HG03139 (cell line): ENCODE measurements around the gene SH3GL2.

ENCODE experiments used
- ATAC-seq: cut with Tn5 transposase; IDR thresholded peaks from one replicate; pipeline ENCODE4 v1.9.1; 2021; ENCODE audit not compliant: unreplicated experiment

Gene SH3GL2

GRCh38 chr9:17609312-17610005, 30.6 kb downstream of the SH3GL2 start:
- no peak for ATAC-seq

GRCh38 chr9:17611342-17611741, 32.5 kb downstream of the SH3GL2 start:
- ATAC-seq = no peak

DNA sequence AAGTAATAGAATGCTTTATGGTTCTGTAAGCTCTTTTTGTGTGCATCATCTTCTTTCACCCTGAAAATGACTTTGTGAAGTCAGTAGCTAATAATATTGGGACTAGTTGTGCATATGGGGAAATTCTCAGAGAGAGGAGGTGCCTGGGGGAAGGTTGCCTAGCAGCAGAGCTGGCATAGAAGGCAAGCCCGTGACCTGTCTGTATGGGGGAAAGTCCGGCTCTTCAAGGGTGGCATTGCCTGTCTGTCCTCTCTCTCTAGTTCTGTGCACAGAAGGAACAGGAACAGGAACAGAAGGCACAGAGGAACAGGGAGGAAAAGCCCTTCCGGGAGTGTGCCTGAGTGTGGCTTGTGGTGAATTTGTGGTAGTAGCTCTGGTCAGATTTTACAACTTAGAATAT, 33.1 kb downstream of the SH3GL2 start:
- ATAC-seq = no peak

GRCh38 chr9:17613758-17614157, 34.9 kb downstream of the SH3GL2 start:
- ATAC-seq = no peak

DNA sequence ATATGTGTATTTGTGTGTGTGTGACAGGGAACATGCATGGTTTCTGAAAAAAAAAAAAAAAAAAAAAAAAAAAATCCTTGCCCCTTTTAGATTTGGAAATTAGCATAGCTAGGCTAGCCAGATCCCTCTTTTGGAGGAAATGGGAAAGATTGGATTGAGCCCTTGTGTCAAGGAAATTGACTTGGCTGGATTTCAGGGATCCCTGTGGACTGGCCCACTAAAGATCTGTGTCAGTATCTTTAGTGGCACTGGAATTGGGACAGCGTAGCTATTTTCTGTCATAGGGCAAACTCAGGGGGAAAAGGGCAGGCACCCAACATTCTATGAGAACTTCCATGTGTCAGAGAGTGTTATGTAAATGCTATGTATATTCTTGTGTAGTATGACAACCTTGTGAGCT, 35.4 kb downstream of the SH3GL2 start:
- no peak for ATAC-seq

DNA sequence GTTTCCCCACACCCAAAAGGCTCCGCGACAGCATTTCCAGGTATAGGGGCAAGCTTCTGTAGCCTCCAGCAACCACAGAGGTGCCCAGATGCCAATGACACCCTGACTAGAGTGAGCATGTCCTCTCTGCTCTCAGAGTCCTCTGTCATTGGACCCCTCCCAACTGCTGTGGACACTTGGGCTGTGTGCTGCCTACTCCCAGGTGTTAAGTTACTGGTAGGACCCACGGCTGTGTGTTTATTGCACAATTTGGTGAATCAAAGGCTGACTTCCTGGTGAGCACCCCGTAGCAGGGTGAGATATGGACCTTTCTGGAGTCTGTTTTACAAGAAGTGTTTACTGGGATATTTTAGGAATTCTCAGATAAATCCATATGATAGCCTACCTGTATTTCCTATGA, 36.0 kb downstream of the SH3GL2 start:
- ATAC-seq = no peak

- no peak for ATAC-seq
These were observed 43.3 kb downstream of the SH3GL2 start for GRCh38 chr9:17622141-17622540.

DNA sequence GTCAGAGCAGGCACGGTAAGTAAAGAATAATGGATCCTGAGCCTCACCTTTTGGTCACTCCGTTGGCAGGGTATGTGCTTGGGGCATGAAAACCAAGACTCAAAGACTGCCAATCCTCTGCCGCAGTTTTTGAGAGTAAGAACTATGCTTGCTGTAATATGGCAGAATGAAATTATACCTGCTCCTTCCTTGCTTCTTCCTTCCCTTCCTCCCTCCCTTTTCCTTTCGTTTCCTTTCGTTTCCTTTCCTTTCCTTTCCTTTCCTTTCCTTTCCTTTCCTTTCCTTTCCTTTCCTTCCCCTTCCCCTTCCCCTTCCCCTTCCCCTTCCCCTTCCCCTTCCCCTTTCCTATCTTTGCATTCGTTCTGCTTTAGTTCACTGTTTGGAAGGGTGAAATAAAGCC, 43.9 kb downstream of the SH3GL2 start:
- no peak for ATAC-seq

DNA sequence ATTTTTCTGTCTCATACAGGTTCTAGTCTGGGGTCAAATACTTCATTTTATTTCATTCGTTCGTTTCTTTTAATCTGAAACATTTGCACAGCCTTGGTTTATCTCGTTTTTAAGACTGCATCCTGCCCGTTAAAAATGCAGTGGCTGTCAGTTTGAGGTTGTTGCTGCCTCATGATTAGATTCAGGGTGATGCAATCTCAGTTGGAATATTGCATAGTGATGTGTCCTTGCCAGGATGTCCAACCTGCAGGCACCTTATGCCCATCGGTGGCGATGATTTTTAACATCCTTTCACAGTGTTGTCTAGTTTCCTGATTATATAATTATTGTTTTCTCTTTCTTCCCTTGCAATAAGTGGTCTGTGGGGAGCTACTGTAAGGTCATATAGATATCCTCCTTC, 45.1 kb downstream of the SH3GL2 start:
- no peak for ATAC-seq

DNA sequence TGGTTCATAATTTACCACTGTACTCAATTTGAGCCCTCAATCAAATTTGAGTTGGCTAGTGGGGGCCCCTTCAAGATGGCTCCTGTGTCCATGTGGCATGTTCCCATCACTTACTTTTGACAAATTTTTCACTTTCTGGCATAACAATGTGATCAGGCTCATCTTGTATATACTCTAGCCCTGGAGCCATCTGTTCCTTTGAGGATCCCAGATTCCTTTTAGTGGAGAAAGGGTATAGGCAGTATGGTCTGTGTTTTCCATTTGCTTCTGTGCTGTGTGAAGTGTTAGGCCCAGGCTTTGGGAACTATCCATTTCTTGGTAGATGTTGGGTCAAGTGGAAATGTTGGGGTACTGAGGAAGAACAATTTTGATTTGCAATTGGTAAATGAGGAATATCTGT, 45.7 kb downstream of the SH3GL2 start:
- ATAC-seq = no peak

DNA sequence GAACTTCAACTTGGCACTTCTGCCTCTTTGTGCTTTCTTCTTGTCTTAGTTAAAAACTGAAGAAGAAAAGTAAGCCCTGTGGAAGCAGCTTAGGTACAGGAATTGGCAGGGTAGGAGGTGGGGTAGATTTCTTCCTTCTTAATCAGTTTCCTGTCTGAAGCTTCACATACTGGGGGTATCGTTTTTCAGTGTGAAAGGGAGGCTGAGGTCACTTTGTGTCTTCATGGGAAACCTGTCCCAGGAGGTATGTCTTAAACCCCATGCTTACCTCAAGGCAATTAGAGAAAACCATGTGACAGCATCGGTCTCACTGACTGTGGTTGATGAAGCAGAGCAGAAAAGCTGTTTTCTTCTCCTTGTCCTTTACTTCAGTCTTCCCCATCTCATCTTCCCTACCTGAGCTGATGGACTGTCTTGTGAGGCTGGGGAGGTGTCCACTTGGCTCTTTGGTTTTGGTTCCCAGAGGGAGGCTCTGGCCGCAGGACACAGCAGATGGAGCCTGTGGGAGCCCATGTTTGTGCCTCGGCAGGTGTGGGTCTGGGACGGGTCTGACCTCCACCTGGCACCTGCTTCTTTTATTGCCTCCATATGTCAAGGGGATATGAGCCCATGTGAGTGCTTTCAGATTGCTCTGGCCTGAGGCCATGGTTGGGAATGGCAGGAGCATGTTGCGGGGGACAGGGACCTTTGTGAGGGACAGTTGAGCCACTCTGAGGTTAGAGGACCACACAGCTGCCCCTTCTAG, 47.0 kb downstream of the SH3GL2 start:
- no peak for ATAC-seq

DNA sequence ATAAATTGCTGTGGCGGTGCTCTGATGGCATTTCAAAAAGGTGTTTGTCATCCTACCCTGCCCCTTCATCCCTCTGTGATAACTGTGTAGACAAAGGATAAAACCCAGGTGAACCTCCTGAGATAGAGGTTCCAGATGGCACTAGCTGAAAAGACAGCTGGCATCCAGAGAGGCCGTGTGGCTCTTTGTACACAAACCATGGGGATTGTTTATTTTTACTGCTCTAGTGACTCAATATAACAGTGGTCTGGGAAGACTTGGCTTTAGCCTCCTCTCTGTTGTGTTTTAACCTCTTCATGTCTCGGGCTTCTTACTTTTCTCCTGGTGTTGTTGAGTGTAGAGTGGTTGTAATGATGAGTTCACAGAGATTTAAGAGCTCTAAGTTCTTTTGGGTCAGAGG, 48.8 kb downstream of the SH3GL2 start:
- ATAC-seq = no peak

DNA sequence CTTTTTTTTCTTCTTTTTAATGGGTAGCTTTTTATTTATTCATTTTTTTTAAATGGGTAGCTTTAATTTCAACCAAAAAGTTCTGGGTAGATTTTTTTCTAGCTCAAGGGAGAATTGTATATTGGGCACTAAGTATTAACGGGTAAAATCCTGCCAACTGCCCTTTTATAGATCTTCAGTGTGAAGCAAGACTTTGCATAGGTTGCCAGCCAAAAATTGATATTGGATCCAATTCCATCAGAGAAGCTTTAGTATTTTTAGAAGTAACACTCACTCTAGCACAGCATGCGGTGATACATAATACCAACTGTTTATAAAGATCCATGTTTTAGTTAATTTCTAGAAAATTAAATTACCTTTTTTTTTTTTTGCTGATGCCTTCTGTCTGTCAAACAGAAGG, 49.8 kb downstream of the SH3GL2 start:
- ATAC-seq = no peak

- ATAC-seq = no peak
These were observed 51.7 kb downstream of the SH3GL2 start for GRCh38 chr9:17630531-17630949.

GRCh38 chr9:17631396-17631795, 52.5 kb downstream of the SH3GL2 start:
- ATAC-seq = no peak

- ATAC-seq = no peak
These were observed 54.1 kb downstream of the SH3GL2 start for GRCh38 chr9:17632994-17633393.

DNA sequence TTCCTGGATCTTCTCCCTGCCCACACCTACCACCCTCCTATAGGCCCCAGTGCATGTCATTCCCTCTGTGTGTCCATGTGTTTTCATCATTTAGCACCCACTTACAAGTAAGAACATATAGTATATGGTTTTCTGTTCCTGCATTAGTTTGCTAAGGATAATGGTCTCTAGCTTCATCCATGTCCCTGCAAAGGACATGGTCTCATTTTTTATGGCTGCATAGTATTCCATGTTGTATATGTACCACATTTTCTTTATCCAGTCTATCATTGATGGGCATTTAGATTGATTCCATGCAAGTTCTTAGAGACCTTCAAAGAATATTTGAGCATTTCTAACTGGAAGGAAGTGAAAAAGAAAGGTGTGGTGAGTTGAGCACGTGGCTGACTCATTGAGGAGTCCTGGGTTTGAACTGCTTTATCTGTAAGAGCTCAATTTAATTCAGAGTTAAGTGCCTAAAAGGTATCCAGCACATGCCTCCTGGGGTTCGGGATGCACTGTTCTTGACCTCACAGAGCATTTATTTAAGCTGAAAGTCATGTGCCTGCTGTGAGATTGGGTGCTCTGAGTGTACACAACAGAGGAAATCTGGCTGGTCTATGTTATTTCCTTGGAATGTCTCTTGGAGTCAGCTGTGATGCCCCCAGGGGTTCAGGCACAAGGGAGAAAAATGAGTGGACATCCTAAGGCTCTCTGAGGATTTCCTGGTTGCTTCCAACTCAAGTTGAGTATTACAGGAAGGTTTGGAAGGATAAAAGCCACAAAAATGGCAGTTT, 56.4 kb downstream of the SH3GL2 start:
- no peak for ATAC-seq

DNA sequence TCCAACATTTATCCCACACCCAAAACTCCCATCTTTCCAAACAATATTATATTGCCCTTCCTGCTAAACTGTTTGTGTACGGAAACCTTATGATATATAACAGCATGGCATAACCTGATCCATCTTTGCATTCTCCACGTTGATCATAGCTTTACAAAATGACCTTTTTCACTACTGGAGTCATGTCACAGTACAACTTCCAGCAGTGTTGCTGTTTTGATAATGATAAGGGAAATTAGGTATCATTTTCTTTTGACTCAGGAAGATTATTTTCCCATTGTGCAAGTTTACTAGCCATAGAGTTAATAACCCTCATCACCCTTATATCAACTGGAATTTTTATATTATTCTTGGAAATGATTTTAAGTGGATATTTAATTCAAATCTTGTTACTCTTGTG, 57.5 kb downstream of the SH3GL2 start:
- ATAC-seq = no peak

DNA sequence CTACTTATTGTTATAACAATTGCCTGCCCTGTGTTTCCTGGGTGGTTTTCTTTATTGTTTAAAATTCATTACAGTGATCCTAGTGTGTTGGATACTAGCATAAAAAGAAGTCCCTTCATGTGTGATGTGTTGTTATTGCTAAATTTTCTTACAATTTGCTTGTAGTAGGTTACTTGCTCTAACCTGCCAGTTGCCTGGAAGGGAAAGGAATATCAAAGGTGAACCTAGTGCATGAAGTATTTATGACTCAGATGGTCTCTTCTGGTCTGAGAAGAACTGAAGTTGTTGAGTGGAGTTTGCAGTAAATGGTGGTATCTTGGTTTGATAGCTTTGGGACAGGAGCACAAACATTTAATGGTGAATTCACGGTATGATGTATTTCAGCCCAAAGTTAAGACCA, 58.0 kb downstream of the SH3GL2 start:
- ATAC-seq = no peak

- ATAC-seq = no peak
These were observed 58.4 kb downstream of the SH3GL2 start for GRCh38 chr9:17637229-17637628.

- no peak for ATAC-seq
These were observed 69.7 kb downstream of the SH3GL2 start for GRCh38 chr9:17648516-17648915.

GRCh38 chr9:17651725-17652124, 72.9 kb downstream of the SH3GL2 start:
- no peak for ATAC-seq
